ENCODE measurements around the gene CENATAC.

Gene CENATAC

GRCh38 chr11:119049081-119049480 lies 51.1 kb downstream of the CENATAC start:
- H3F3A ChIP-seq (ENCODE audit: low read depth) = no peaks in the 10 kb centered on the region
- H3K4me1 ChIP-seq (ENCODE audit: insufficient read depth, low read length, poor library complexity, severe bottlenecking) = peaks cover 2% of the 10 kb centered on the region
- H3K36me3 ChIP-seq (ENCODE audit: insufficient read depth, low read length) = peaks cover 96% of the 10 kb centered on the region
- no peaks in the 10 kb centered on the region for H3K9me2 ChIP-seq (replicated peaks; ENCODE audit: low read depth, low read length)
- H3K27me3 ChIP-seq (ENCODE audit: insufficient read depth, low read length, poor library complexity, severe bottlenecking) = no peaks in the 10 kb centered on the region
- TF ChIP-seq CTCF (conservative IDR thresholded peaks at IDR 0.05; ENCODE audit: low read length) (no peak), EZH2phosphoT487 (IDR thresholded peaks at IDR 0.05; ENCODE audit: borderline replicate concordance) (no peak)
- peaks cover 7% of the 10 kb centered on the region for H4K20me1 ChIP-seq (ENCODE audit: insufficient read depth, low read length, poor library complexity, severe bottlenecking)
- no peak overlapping the region for H2AFZ ChIP-seq (ENCODE audit: low read length)
- H3K4me2 ChIP-seq (ENCODE audit: low read depth, low read length, poor library complexity, severe bottlenecking) = no peak overlapping the region
- no peak overlapping the region for H3K4me3 ChIP-seq (ENCODE audit: low read length, poor library complexity, severe bottlenecking)
- H3K79me2 ChIP-seq (ENCODE audit: insufficient read depth, low read length) = peaks cover 25% of the 10 kb centered on the region
- no peaks in the 10 kb centered on the region for H3K9me3 ChIP-seq (ENCODE audit: insufficient read depth, low read depth, low read length)
- no peak overlapping the region for H3K9ac ChIP-seq (ENCODE audit: low read depth, low read length, poor library complexity, severe bottlenecking)

GRCh38 chr11:119051440-119052162 lies 53.7 kb downstream of the CENATAC start:
- Histone ChIP-seq H3K9me3 (ENCODE audit: insufficient read depth, low read depth, low read length) (no peaks in the 10 kb centered on the region), H3K9me2 (replicated peaks; ENCODE audit: low read depth, low read length) (no peaks in the 10 kb centered on the region), H3K9ac (ENCODE audit: low read depth, low read length, poor library complexity, severe bottlenecking) (no peak overlapping the region), H3K4me1 (ENCODE audit: insufficient read depth, low read length, poor library complexity, severe bottlenecking) (peaks cover 19% of the 10 kb centered on the region), H3K4me2 (ENCODE audit: low read depth, low read length, poor library complexity, severe bottlenecking) (no peak overlapping the region), H3K79me2 (ENCODE audit: insufficient read depth, low read length) (peaks cover 50% of the 10 kb centered on the region), H3K4me3 (ENCODE audit: low read length, poor library complexity, severe bottlenecking) (no peak overlapping the region), H3K36me3 (ENCODE audit: insufficient read depth, low read length) (peaks cover 84% of the 10 kb centered on the region), H2AFZ (ENCODE audit: low read length) (no peak overlapping the region), H4K20me1 (ENCODE audit: insufficient read depth, low read length, poor library complexity, severe bottlenecking) (peaks cover 29% of the 10 kb centered on the region), H3K27me3 (ENCODE audit: insufficient read depth, low read length, poor library complexity, severe bottlenecking) (peaks cover 3% of the 10 kb centered on the region), H3F3A (ENCODE audit: low read depth) (no peaks in the 10 kb centered on the region)
- no peak for TF ChIP-seq CTCF (conservative IDR thresholded peaks at IDR 0.05; ENCODE audit: low read length)
- TF ChIP-seq EZH2phosphoT487 (IDR thresholded peaks at IDR 0.05; ENCODE audit: borderline replicate concordance) = no peak

GRCh38 chr11:119052163-119052814 lies 54.4 kb downstream of the CENATAC start:
- H4K20me1 ChIP-seq (ENCODE audit: insufficient read depth, low read length, poor library complexity, severe bottlenecking) = peaks cover 31% of the 10 kb centered on the region
- H3K36me3 ChIP-seq (ENCODE audit: insufficient read depth, low read length) = peaks cover 78% of the 10 kb centered on the region
- H3K4me3 ChIP-seq (ENCODE audit: low read length, poor library complexity, severe bottlenecking) = no peak overlapping the region
- no peaks in the 10 kb centered on the region for H3F3A ChIP-seq (ENCODE audit: low read depth)
- peaks cover 6% of the 10 kb centered on the region for H3K27me3 ChIP-seq (ENCODE audit: insufficient read depth, low read length, poor library complexity, severe bottlenecking)
- TF ChIP-seq CTCF (conservative IDR thresholded peaks at IDR 0.05; ENCODE audit: low read length) (no peak), EZH2phosphoT487 (IDR thresholded peaks at IDR 0.05; ENCODE audit: borderline replicate concordance) (no peak)
- no peak overlapping the region for H2AFZ ChIP-seq (ENCODE audit: low read length)
- peaks cover 53% of the 10 kb centered on the region for H3K79me2 ChIP-seq (ENCODE audit: insufficient read depth, low read length)
- H3K9me2 ChIP-seq (replicated peaks; ENCODE audit: low read depth, low read length) = no peaks in the 10 kb centered on the region
- no peak overlapping the region for H3K9ac ChIP-seq (ENCODE audit: low read depth, low read length, poor library complexity, severe bottlenecking)
- no peak overlapping the region for H3K4me2 ChIP-seq (ENCODE audit: low read depth, low read length, poor library complexity, severe bottlenecking)
- H3K9me3 ChIP-seq (ENCODE audit: insufficient read depth, low read depth, low read length) = no peaks in the 10 kb centered on the region
- peaks cover 19% of the 10 kb centered on the region for H3K4me1 ChIP-seq (ENCODE audit: insufficient read depth, low read length, poor library complexity, severe bottlenecking)
